Activated CD4-positive, alpha-beta T cell treated with anti-CD3 and anti-CD28 coated beads, Interleukin-2, amount 50 U/mL, for 48 hours (primary cell): ENCODE results near the gene CNGB1.
"Not testable (repeated sequence)": the region's sequence is repeated elsewhere in the genome, so short reads cannot be mapped to it uniquely, and the experiment has no call there.

Experiments used
- DNase-seq, 2 experiments: peaks; one replicate each; pipeline ENCODE4 v3.0.0-alpha.2; 2020

The CNGB1 gene

GRCh38 chr16:57846931-57847330 lies 124.0 kb downstream of the CNGB1 start:
- DNase-seq = not testable (repeated sequence)

- DNase-seq = no peak
Measured at GRCh38 chr16:57846078-57846697, 124.7 kb downstream of the CNGB1 start.

DNA sequence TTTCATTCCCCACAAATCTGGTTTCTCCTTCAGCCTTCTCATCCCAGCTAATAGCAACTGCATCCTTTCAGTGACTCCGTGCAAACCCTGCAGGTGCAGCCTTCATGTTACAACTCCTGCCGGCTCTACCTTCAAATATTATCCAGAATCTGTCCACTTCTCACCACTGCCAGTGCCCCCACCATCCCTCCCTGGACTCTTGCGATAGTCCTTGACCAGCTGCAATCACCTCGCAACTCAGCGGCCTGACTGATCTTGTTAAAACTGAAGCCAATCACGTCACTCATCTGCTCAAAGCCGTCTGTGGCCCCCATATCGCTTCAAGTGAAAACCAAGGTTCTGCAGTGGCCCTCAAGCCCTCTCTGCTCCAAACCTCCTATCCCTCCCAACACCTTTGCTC lies 125.8 kb downstream of the CNGB1 start:
- DNase-seq = no peak

GRCh38 chr16:57844416-57845030 lies 126.4 kb downstream of the CNGB1 start:
- DNase-seq = no peak

DNA sequence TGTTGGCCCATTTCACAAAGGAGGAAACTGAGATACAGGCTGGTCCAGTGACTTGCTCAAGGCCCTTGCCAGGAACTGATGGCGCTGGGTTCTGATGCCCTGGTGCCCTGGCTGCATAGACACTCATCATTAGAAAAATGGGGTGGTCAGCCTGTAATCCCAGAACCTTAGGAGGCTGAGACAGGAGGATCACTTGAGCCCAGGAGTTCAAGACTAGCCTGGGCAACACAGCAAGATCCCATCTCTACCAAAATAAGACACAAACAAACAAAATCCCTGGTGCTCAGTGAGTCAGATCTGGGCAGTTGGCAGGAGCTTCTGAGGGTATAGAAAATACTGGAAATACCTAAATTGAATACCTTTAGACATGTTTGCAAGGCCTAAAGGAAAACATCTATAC lies 127.5 kb downstream of the CNGB1 start:
- DNase-seq = no peak

- no peak for DNase-seq
Measured at GRCh38 chr16:57842601-57843000, 128.3 kb downstream of the CNGB1 start.

GRCh38 chr16:57840833-57841232 lies 130.1 kb downstream of the CNGB1 start:
- DNase-seq = no peak

- DNase-seq = no peak
Measured at GRCh38 chr16:57838161-57838560, 132.8 kb downstream of the CNGB1 start.

DNA sequence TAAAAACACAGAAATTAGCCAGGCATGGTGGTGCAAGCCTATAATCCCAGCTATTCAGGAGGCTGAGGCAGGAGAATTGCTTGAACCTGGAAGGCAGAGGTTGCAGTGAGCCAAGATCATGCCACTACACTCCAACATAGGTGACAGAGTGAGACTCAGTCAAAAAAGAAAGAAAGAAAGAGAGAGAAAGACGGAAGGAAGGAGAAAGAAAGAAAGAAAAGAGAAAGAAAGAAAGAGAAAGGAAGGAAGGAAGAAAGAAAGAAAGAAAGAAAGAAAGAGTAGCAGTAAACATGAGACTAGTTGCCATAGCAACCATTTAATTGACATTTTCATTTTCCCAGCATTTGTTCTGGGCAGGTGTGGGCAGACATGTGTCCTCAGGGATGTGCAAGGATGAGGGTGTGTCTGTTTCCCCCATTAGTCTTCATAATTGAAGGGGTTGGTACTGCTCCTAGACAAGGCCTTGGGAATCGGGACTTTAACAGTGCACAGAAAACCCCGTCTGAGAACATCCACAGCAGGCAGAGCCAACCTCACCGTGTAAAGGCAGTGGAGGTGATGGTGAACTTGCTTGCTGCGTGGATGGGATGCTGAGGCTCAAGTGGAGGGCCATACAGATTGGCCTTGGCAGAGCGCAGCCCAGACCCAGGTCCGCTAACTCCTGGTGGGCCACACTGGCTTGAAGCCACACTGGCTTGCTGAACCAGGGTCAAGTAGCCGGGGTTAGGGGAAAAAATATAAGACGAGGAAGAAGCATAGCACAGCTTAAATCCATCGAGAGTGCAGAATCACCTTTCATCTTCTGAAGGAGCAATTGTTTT lies 133.4 kb downstream of the CNGB1 start:
- DNase-seq = no peak

GRCh38 chr16:57835439-57835838 lies 135.5 kb downstream of the CNGB1 start:
- DNase-seq = not testable (repeated sequence)

DNA sequence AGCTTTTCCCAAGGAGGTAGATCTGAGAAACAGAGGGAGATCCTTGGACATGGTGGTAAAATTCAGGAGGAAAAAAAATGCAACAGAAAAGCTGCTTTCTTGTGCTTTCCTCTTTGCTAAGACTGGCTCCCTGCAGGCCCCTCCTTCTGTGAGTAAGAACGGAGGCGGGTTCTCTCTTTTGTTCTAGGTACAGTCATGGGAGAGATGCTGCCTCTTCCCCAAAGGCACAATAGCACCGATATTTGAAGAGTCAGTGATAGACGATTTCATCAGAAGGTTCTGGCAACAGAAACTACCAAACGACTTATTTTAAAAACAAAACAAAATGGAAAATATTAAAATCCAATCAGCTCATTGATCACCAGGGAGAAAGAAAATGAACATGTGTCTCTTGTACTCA lies 136.0 kb downstream of the CNGB1 start:
- DNase-seq = no peak
